ENCODE measurements around the gene CMSS1.

The CMSS1 gene

GRCh38 chr3:99869621-99870020 lies 52.0 kb downstream of the CMSS1 start:
- Histone ChIP-seq H3K36me3 (ENCODE audit: insufficient read depth, low read depth, low read length) (no peaks in the 10 kb centered on the region), H3K4me1 (ENCODE audit: insufficient read depth, low read length) (peaks cover 7% of the 10 kb centered on the region), H3K9me3 (ENCODE audit: insufficient read depth, low read depth, low read length) (no peaks in the 10 kb centered on the region), H3K27ac (ENCODE audit: low read length) (no peak overlapping the region), H3K4me3 (ENCODE audit: low read length) (no peak overlapping the region), H3K9ac (ENCODE audit: low read depth, low read length) (no peak overlapping the region), H3K27me3 (ENCODE audit: insufficient read depth, low read length) (peaks cover 87% of the 10 kb centered on the region)

GRCh38 chr3:99870712-99871111 lies 53.0 kb downstream of the CMSS1 start:
- Histone ChIP-seq H3K27me3 (ENCODE audit: insufficient read depth, low read length) (peaks cover 98% of the 10 kb centered on the region), H3K4me3 (ENCODE audit: low read length) (no peak overlapping the region), H3K9ac (ENCODE audit: low read depth, low read length) (no peak overlapping the region), H3K4me1 (ENCODE audit: insufficient read depth, low read length) (peaks cover 17% of the 10 kb centered on the region), H3K27ac (ENCODE audit: low read length) (no peak overlapping the region), H3K36me3 (ENCODE audit: insufficient read depth, low read depth, low read length) (no peaks in the 10 kb centered on the region), H3K9me3 (ENCODE audit: insufficient read depth, low read depth, low read length) (no peaks in the 10 kb centered on the region)

- Histone ChIP-seq H3K9me3 (ENCODE audit: insufficient read depth, low read depth, low read length) (no peaks in the 10 kb centered on the region), H3K4me3 (ENCODE audit: low read length) (no peak overlapping the region), H3K4me1 (ENCODE audit: insufficient read depth, low read length) (peaks cover 15% of the 10 kb centered on the region), H3K27me3 (ENCODE audit: insufficient read depth, low read length) (peaks cover 95% of the 10 kb centered on the region), H3K36me3 (ENCODE audit: insufficient read depth, low read depth, low read length) (no peaks in the 10 kb centered on the region), H3K9ac (ENCODE audit: low read depth, low read length) (no peak overlapping the region), H3K27ac (ENCODE audit: low read length) (no peak overlapping the region)
These were observed 53.8 kb downstream of the CMSS1 start for GRCh38 chr3:99871231-99872045.

- H3K4me3 ChIP-seq (ENCODE audit: low read length) = no peak overlapping the region
- no peaks in the 10 kb centered on the region for H3K9me3 ChIP-seq (ENCODE audit: insufficient read depth, low read depth, low read length)
- H3K27ac ChIP-seq (ENCODE audit: low read length) = no peak overlapping the region
- H3K4me1 ChIP-seq (ENCODE audit: insufficient read depth, low read length) = peaks cover 20% of the 10 kb centered on the region
- H3K27me3 ChIP-seq (ENCODE audit: insufficient read depth, low read length) = peaks cover 95% of the 10 kb centered on the region
- no peaks in the 10 kb centered on the region for H3K36me3 ChIP-seq (ENCODE audit: insufficient read depth, low read depth, low read length)
- H3K9ac ChIP-seq (ENCODE audit: low read depth, low read length) = no peak overlapping the region
These were observed 55.2 kb downstream of the CMSS1 start for GRCh38 chr3:99872923-99873254.

- H3K36me3 ChIP-seq (ENCODE audit: insufficient read depth, low read depth, low read length) = no peaks in the 10 kb centered on the region
- H3K27ac ChIP-seq (ENCODE audit: low read length) = no peak overlapping the region
- peaks cover 18% of the 10 kb centered on the region for H3K4me1 ChIP-seq (ENCODE audit: insufficient read depth, low read length)
- no peak overlapping the region for H3K4me3 ChIP-seq (ENCODE audit: low read length)
- H3K9me3 ChIP-seq (ENCODE audit: insufficient read depth, low read depth, low read length) = no peaks in the 10 kb centered on the region
- H3K9ac ChIP-seq (ENCODE audit: low read depth, low read length) = no peak overlapping the region
- H3K27me3 ChIP-seq (ENCODE audit: insufficient read depth, low read length) = peaks cover 95% of the 10 kb centered on the region
These were observed 55.8 kb downstream of the CMSS1 start for GRCh38 chr3:99873269-99874102.

- no peaks in the 10 kb centered on the region for H3K9me3 ChIP-seq (ENCODE audit: insufficient read depth, low read depth, low read length)
- no peak overlapping the region for H3K27ac ChIP-seq (ENCODE audit: low read length)
- no peaks in the 10 kb centered on the region for H3K36me3 ChIP-seq (ENCODE audit: insufficient read depth, low read depth, low read length)
- peaks cover 95% of the 10 kb centered on the region for H3K27me3 ChIP-seq (ENCODE audit: insufficient read depth, low read length)
- no peak overlapping the region for H3K9ac ChIP-seq (ENCODE audit: low read depth, low read length)
- H3K4me1 ChIP-seq (ENCODE audit: insufficient read depth, low read length) = peaks cover 18% of the 10 kb centered on the region
- peak overlapping the region; percentile 71 for H3K4me3 ChIP-seq (ENCODE audit: low read length)
These were observed 56.8 kb downstream of the CMSS1 start for GRCh38 chr3:99874237-99875002.

- H3K9me3 ChIP-seq (ENCODE audit: insufficient read depth, low read depth, low read length) = no peaks in the 10 kb centered on the region
- no peaks in the 10 kb centered on the region for H3K36me3 ChIP-seq (ENCODE audit: insufficient read depth, low read depth, low read length)
- H3K4me3 ChIP-seq (ENCODE audit: low read length) = peak overlapping the region; percentile 71
- no peak overlapping the region for H3K27ac ChIP-seq (ENCODE audit: low read length)
- peak overlapping the region; percentile 66; the same call in 1 of the 2 replicates for H3K9ac ChIP-seq (ENCODE audit: low read depth, low read length)
- H3K27me3 ChIP-seq (ENCODE audit: insufficient read depth, low read length) = peaks cover 93% of the 10 kb centered on the region
- peaks cover 18% of the 10 kb centered on the region for H3K4me1 ChIP-seq (ENCODE audit: insufficient read depth, low read length)
These were observed 57.9 kb downstream of the CMSS1 start for GRCh38 chr3:99875581-99875928.

GRCh38 chr3:99875929-99876841 lies 58.5 kb downstream of the CMSS1 start:
- Histone ChIP-seq H3K27ac (ENCODE audit: low read length) (no peak overlapping the region), H3K9ac (ENCODE audit: low read depth, low read length) (peak overlapping the region; percentile 66; the same call in 1 of the 2 replicates), H3K27me3 (ENCODE audit: insufficient read depth, low read length) (peaks cover 87% of the 10 kb centered on the region), H3K4me3 (ENCODE audit: low read length) (peak overlapping the region; percentile 71), H3K4me1 (ENCODE audit: insufficient read depth, low read length) (peaks cover 18% of the 10 kb centered on the region), H3K36me3 (ENCODE audit: insufficient read depth, low read depth, low read length) (no peaks in the 10 kb centered on the region), H3K9me3 (ENCODE audit: insufficient read depth, low read depth, low read length) (no peaks in the 10 kb centered on the region)

- no peak overlapping the region for H3K27ac ChIP-seq (ENCODE audit: low read length)
- peaks cover 77% of the 10 kb centered on the region for H3K27me3 ChIP-seq (ENCODE audit: insufficient read depth, low read length)
- H3K4me1 ChIP-seq (ENCODE audit: insufficient read depth, low read length) = peaks cover 18% of the 10 kb centered on the region
- peak overlapping the region; percentile 71; the same call in 1 of the 2 replicates for H3K4me3 ChIP-seq (ENCODE audit: low read length)
- H3K36me3 ChIP-seq (ENCODE audit: insufficient read depth, low read depth, low read length) = no peaks in the 10 kb centered on the region
- no peak overlapping the region for H3K9ac ChIP-seq (ENCODE audit: low read depth, low read length)
- H3K9me3 ChIP-seq (ENCODE audit: insufficient read depth, low read depth, low read length) = no peaks in the 10 kb centered on the region
These were observed 59.4 kb downstream of the CMSS1 start for GRCh38 chr3:99877031-99877579.

GRCh38 chr3:99878005-99878404 lies 60.3 kb downstream of the CMSS1 start:
- H3K4me1 ChIP-seq (ENCODE audit: insufficient read depth, low read length) = peaks cover 18% of the 10 kb centered on the region
- H3K9ac ChIP-seq (ENCODE audit: low read depth, low read length) = no peak overlapping the region
- no peaks in the 10 kb centered on the region for H3K36me3 ChIP-seq (ENCODE audit: insufficient read depth, low read depth, low read length)
- no peak overlapping the region for H3K4me3 ChIP-seq (ENCODE audit: low read length)
- H3K27ac ChIP-seq (ENCODE audit: low read length) = no peak overlapping the region
- H3K9me3 ChIP-seq (ENCODE audit: insufficient read depth, low read depth, low read length) = no peaks in the 10 kb centered on the region
- peaks cover 68% of the 10 kb centered on the region for H3K27me3 ChIP-seq (ENCODE audit: insufficient read depth, low read length)

All from iPS-20b (cell line).